ENCODE data around the gene WFDC13.
A peak's percentile ranks its signal among the peaks of the same experiment; 100 is the strongest.
"Not testable (repeated sequence)": the region's sequence is repeated elsewhere in the genome, so short reads cannot be mapped to it uniquely, and the experiment has no call there.

Gene WFDC13

GRCh38 chr20:45701873-45702272, at the start of gene WFDC13:
Gene WFDC13, plus strand, starts transcription at chr20:45702038. Its CDS starts 86 bp downstream, at chr20:45702124.
- no peak for DNase-seq

GRCh38 chr20:45657038-45657437, 44.8 kb upstream of the WFDC13 start:
- DNase-seq, result not testable (repeated sequence)

- DNase-seq, result no peak
Measured at GRCh38 chr20:45670139-45670538, 31.7 kb upstream of the WFDC13 start, which contains the start of gene WFDC11. Gene WFDC11, minus strand, starts transcription at chr20:45670239. Its CDS starts 19,639 bp downstream, at chr20:45650600.

- no peak for DNase-seq
Measured at GRCh38 chr20:45672765-45673164, 29.1 kb upstream of the WFDC13 start.

- no peak for DNase-seq
Measured at GRCh38 chr20:45679650-45680049, 22.2 kb upstream of the WFDC13 start.

GRCh38 chr20:45685896-45686295, 15.9 kb upstream of the WFDC13 start:
- DNase-seq, result no peak

GRCh38 chr20:45693346-45693745, 8.5 kb upstream of the WFDC13 start:
- not testable (repeated sequence) for DNase-seq

GRCh38 chr20:45695496-45695895, 6.3 kb upstream of the WFDC13 start:
- DNase-seq, result no peak

- DNase-seq, result no peak
Measured at GRCh38 chr20:45701104-45701503, 734 bp upstream of the WFDC13 start.

GRCh38 chr20:45704969-45705637, 3.3 kb downstream of the WFDC13 start, which contains the start of gene WFDC10B:
Gene WFDC10B, minus strand, starts transcription at chr20:45705019. Its CDS starts 19,027 bp downstream, at chr20:45685992.
- no peak for DNase-seq

GRCh38 chr20:45716141-45716688, 14.4 kb downstream of the WFDC13 start:
- not testable (repeated sequence) for DNase-seq

GRCh38 chr20:45722047-45722446, 20.2 kb downstream of the WFDC13 start, which contains the start of gene SPINT4:
Gene SPINT4, plus strand, starts transcription at chr20:45722347. Its CDS starts 21 bp downstream, at chr20:45722368.
- DNase-seq, result no peak

- DNase-seq, result no peak
Measured at GRCh38 chr20:45725134-45725533, 23.3 kb downstream of the WFDC13 start.

- DNase-seq, result no peak
Measured at GRCh38 chr20:45727044-45727443, 25.2 kb downstream of the WFDC13 start.

- no peak for DNase-seq
Measured at GRCh38 chr20:45732199-45732598, 30.4 kb downstream of the WFDC13 start.

GRCh38 chr20:45735552-45735951, 33.7 kb downstream of the WFDC13 start:
- no peak for DNase-seq

- no peak for DNase-seq
Measured at GRCh38 chr20:45735988-45736387, 34.1 kb downstream of the WFDC13 start.

- DNase-seq, result no peak
Measured at GRCh38 chr20:45742596-45742995, 40.8 kb downstream of the WFDC13 start.

- DNase-seq, result no peak
Measured at GRCh38 chr20:45745015-45745414, 43.2 kb downstream of the WFDC13 start.

GRCh38 chr20:45751721-45752120, 49.9 kb downstream of the WFDC13 start:
- no peak for DNase-seq

- peak; percentile 35 for DNase-seq
Measured at GRCh38 chr20:45752746-45753145, 50.9 kb downstream of the WFDC13 start.

GRCh38 chr20:45758096-45758495, 56.3 kb downstream of the WFDC13 start:
- DNase-seq, result no peak

Data from activated CD4-positive, alpha-beta T cell treated with anti-CD3 and anti-CD28 coated beads for 48 hours (primary cell).